Dermis lymphatic vessel endothelial cell (primary cell): ENCODE measurements around the gene KCTD12. TPM values are rescaled to one million over a fixed set of nuclear protein-coding genes. Genes with fewer than 3 reads are reported as not detected.

Experiments used
- total RNA-seq: library from RNA; depleted of rRNA; stranded (reverse); fragments of >200 nt; gene quantifications from 2 replicates; pipeline ENCODE4 v1.2.1, GENCODE V29; 2014

Gene KCTD12
- total RNA-seq = 367 and 641 TPM in 2 replicates

DNA sequence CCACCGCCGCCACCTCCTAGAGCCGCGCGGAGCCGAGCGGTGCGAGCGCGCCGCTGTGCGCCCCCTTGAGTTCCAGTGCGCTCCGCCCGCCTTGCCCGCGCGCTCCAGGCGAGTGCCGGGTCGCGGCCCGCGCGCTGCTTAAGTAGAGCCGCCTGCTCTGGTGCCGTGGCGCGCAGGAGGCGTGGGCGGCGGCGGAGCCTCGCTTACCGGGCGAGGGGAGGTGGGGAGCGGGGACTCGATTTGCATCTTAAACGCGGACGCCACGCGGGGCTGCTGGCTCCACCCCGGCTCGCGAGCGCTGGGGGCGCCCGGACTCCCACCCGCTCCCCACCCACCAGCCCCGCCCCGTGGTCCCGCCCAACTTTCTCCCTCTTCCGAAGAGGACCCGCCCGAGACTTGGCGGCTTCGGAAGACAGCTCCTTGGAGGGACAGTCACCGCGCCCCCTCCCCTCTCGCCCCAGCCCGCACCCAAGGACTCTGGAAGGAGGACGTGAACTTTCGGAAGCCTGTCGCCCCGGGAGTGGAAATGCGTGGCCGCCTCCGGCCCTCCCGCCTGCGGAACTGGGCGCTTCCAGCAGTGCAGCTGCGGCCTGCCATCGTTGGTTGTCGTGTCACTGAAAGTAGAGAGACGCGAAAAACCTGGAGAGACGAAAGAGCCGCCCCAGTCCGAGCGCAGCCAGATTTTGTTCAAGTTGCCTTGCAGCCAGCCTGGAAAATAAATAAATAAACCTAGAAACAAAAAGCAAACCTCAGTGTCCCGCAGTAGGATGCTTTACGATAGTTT, at the start of gene KCTD12:
Gene KCTD12 (minus strand): TSS at position 114 of the 784 bp plus-strand sequence. CDS start 257 bp downstream, outside the sequence.

Other genes with a start within 250 kb of the KCTD12 start
- not detected in 2 replicates for gene ACOD1, start 62.1 kb upstream of the KCTD12 start, total RNA-seq
- gene CLN5, start 105.7 kb upstream of the KCTD12 start, total RNA-seq = 37.0 and 46.8 TPM in 2 replicates
- 78.9 and 82.4 TPM in 2 replicates for gene FBXL3, start 140.8 kb upstream of the KCTD12 start, total RNA-seq